GM19455 (cell line): ENCODE results near the gene SCN8A.

Experiments
- ATAC-seq: cut with Tn5 transposase; IDR thresholded peaks from one replicate; pipeline ENCODE4 v1.9.1; 2021; ENCODE audit not compliant: unreplicated experiment

SCN8A gene

DNA sequence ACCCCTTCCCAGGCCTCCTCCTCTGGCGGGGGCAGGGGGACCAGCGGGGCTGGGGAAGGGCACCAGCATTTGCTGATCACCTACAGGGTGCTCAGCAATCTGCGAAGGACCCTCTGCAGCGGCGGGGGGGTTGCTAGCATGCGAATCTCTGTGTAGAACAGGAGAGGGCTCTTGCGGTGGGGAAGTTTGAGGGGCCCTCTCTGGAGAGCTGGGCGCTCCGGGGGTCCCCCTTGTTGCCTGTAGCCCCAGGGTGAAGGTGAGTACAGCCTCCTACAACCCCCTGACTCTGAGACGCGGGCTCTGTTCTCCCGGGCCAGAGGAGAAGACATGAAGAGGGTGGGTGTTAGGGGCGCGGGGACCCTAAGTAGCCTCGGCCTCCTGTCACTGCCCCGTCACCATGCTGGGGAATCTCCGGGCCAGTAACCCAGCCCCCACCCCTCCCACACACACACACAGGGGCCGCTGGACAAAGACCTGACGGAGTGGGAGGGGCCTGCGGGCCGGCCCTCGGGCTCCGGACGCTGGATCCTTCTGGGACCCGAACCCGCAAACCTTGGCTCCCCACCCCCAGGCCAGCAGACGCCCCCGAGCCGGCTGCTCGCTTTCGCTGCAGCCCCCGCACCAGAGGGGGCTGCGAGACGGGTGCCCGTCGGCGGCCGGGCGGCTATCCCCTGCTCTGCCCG is 256.8 kb downstream of the SCN8A start:
- no peak for ATAC-seq

DNA sequence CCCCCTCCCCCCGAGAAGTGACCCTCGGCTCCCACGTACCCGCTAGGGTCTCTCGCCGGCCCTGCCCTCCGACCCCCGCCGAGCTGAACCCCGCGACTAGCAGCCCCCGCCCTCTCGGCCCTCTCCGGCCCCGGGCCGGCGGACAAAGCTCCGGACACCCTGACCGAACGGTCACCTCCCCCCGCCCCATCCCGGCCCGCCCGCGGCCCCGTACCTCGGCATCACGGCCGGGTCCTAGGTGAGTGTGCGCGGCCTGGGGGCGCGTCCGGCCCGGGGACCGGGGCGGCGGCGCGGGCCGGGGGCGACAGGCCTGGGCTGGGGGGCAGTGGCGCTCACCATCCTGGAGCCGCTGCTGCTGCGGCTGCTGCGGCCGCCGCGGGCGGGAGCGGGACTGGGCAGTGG is 257.3 kb downstream of the SCN8A start, which contains the start of gene FIGNL2:
Gene FIGNL2, minus strand, starts transcription at position 393 of the 402 bp plus-strand sequence. CDS start 26,305 bp downstream, outside the sequence.
- ATAC-seq, result no peak

DNA sequence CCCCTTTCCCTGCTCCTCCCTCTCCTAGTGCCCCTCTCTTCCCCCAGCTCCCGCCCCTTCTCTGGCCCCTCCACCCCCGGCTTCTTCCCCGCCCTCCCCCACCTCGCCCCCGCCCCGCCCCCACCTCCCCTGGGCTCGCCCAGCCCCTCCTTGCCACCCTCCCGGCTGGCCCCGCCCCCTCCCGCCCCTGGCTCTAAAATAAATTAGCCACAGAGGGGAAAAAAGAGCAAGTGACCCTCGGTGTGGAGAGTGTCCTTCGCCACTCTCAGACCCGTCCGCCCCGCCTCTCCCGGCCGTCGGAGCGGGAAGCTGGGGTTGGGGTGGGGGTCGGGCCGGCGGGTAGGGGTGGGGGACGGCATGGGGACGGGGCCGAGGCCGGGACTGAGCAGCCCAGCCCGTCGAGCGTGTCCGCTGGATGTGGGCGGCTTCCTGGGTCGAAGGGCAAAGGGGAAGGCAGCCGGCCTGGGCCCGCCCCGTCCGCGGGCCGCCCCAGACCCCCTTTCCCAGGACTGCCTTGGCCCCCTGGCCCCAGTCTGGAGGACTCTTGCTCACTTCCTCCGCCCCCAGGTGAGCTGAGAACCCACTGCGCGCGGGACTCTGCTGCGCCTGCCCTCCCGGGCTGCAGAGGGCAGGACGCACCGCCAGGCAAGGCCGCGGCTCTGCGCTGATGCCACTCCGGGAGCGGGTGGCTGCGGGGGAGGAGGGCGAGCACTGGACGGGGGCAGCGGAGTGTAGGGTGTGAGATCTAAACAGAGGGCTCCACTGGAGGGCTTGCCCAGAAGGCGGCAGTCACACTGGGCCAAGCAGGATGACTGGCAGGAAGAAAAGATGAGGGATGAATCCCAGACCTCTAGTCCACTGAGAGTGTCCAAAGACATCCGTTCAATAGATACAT is 258.1 kb downstream of the SCN8A start:
- no peak for ATAC-seq

DNA sequence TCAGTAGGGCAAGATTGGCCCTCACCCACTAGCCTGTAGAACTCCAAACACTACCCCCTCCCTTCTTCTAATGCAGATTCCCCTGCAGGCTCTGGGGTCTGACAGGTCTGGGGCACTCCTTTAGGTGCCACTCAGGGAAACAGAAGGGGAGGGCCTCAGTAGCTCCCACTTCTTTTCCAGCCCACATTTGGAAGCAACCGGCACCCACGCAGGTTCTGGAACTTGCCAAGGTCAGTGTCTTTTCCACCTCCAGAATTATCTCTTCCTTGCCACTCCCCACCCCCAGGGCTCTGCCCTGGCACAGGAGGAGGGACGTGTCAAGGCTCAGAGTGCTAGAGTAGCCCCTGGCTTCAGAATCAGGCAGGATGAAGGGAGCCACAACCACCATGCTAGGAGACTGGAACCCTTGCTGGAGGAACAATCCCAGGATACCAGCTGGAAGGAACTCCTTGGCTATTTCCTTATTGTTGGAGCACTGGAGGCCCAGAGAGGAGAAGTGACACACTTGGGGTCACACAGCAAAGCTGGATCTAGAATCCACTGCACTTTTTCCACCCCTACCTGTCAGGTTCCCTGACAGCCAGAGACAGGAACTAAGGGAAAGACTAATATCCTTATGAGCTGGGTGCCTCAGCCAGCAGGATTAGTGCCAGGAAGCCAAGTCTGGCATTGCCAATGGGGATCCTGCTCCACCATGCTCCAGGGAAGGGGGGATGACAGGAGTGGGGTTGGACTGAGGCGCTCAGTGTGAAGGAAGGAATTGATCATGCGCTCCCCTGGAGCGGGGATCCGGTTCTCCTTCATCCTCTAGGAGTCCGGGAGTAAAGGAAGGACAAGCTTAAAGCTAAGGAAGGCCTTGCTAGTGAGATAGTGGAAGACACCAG is 259.3 kb downstream of the SCN8A start:
- no peak for ATAC-seq

DNA sequence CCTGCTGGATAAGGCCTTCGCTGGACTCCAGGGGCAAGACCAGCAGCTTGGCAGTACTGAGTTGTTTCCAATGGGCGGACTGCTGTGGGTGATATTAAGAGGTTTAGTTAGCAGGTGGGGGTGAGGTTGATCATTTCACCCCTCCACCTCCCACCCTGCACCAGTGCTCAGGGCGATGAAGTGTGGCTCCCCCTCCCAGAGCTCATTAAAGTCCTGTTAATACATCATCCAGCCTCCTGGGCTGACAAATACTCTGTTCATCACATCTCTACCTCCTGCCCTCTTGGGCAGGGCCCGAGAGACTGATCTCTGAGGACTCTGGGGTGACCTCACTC is 259.9 kb downstream of the SCN8A start:
- ATAC-seq, result no peak

DNA sequence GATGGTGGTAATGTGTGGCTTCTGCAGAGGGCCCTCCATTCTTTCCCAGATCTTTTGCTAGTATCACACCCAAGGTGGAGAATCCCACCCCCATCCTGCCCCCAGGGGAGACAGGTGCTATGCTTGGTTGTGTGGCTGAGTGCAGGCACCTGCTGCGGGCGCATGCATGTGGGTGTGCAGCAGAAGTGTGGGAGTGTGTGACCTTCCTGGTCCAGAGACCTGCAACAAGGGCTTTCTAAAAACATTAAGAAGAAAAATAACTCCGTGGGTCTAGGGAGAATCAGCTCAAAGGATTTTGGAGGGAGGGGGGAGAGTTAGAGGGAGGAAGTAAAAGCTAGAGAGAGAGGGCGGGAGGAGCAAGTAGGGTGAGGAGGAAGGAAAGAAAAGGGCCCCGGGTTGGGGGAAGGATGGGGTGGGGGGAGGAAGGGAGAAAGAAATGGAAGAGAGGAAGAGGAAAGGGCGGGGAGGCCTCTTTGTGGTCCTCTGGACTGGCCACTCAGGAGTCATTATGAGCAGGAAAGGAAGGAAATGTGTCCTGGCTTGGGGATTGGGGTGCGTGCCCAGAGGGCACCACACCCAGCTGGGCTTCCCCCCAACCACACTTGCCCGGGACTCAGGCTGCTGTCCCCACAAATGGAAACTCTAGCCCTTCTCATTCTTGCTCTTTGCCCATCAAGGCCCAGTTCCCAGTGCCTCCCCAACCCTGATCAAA is 260.5 kb downstream of the SCN8A start:
- ATAC-seq, result no peak

DNA sequence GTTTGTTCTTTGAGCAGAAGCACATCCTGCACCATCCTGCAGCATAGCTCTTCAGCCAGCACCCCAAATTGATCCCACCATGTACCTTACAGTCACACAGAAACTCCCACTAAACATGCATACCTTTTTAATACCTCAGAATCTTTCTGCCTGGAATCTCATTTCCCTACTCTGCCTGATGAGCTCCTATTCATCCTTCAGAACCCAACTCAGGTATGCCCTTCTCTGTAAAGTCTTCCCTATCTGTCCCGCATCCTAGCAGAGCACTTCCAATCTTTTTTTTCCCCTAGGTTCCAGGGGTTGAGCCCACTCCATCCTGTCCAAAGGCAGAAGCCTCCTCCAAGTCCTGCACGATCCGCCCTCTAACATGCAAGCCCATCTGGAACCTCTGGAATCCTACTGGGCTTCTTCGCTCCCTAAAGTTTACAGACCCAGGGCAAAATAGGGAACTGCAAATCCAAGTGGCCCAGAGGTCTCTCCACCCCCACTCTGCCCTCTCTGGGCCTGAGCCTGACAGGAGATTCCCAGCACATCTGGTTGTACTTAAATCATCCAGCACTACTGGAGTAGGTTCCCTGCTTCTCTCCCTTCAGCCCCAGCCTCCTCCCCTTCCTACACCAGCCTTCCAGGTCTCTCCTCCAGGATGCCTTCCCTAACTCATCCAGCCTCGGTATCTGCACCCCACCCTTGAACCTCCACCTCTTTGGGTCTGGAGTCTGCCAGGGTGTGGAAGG is 261.5 kb downstream of the SCN8A start:
- ATAC-seq, result no peak

DNA sequence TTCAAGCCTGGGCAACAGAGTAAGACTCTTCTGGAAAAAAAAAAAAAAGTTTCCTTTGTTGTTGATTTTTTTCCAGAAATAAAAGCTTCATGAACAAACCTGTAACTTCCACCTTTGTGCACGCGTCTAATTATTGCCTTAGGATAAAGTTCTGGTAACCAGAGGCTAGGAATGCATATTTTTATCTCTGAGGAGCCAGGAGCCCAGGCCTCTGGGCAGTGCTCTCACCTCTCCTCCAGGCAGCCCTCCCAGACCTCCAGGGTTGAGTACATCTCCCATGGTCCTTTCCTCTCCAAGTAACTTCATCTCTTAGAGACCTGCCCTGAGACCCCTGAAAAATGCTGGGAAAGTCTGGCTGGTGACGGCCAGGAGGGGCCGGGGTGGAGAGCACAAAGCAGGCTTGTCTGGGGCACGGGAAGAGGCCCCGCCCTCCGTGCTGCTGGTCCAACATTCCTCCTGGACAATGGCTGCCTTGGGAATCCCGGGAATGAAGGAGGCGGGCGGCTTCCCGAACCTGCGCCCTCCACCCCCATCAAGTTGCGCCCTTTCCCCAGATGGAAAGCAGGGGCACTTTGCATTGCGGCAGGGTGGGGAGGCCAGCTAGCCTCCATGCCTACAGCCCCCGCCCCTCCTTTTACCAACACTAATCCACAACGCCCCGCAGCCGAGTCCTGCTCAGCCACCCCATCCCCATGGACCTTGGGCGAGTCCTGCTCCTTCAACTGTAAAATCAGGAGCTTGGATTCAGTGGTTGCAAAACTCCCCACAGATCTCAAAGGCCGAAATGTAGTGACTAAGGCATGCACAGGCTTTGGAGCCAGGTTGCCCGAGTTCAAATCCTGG is 264.8 kb downstream of the SCN8A start:
- ATAC-seq, result no peak

DNA sequence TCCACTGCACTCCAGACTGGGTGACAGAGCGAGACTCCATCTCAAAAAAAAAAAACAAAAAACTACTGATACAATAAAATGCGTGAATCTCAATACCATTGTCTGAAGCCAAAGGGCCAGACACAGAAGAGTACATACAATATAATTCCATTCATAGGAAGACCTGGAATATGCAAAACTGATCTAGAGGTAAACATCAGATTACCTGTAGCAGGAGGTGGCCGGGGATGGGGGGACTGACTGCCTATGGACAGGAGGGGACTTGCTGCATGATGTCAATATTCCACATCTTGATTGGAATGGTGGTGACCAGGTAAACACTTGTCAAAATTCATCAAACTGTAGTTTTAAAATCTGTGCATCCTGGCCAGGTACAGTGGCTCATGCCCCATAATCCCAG is 270.0 kb downstream of the SCN8A start:
- ATAC-seq, result no peak
